ENCODE results near the gene ROCK2.
A peak's percentile ranks its signal among the peaks of the same experiment; 100 is the strongest.
"Not testable (repeated sequence)": the region's sequence is repeated elsewhere in the genome, so short reads cannot be mapped to it uniquely, and the experiment has no call there.

ROCK2 gene

DNA sequence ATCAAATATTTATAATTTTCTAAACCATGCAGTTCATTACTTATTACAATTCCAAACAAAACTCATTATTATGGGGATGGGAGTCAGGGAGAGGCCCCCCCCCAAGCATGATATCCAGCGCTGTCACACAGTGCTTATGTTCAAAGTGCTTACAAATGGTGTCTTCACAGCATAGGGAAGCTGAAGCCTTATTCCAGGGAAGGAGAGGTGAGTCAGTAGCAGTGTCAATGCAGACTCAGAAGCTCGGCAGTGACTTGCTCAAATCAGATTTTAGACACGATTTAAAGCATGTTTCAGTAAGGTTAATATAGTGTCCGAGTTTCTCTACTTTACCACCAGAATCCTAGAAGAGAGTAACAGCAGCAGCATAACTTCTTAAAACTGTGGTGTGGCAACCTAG is 164.5 kb downstream of the ROCK2 start:
- DNase-seq (ENCODE audit: low read depth in 2 of 2), result no peak

DNA sequence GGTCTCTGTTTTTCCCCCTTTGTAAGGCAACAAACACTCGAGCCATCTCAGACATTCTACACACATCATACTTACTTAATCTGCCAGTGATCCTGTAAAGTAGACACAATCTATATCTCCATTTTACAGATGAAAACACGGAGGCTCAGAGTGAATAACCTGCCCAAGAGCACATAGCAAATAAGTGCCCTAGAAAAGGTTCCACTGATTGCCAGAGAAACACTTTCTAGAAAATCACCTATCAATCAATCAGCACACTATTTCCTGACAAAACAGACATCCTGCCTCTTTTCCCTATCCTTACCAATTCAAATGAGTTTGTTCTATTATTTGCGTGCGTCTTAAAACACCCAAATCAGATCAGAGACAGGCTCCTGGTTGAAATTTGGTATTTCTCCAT is 165.2 kb downstream of the ROCK2 start:
- DNase-seq (ENCODE audit: low read depth in 2 of 2), result no peak

- no peak for DNase-seq (ENCODE audit: low read depth in 2 of 2)
Measured at GRCh38 chr2:11177871-11178690, 166.4 kb downstream of the ROCK2 start.

GRCh38 chr2:11175293-11175795 is 169.1 kb downstream of the ROCK2 start:
- DNase-seq (ENCODE audit: low read depth in 2 of 2), result no peak

DNA sequence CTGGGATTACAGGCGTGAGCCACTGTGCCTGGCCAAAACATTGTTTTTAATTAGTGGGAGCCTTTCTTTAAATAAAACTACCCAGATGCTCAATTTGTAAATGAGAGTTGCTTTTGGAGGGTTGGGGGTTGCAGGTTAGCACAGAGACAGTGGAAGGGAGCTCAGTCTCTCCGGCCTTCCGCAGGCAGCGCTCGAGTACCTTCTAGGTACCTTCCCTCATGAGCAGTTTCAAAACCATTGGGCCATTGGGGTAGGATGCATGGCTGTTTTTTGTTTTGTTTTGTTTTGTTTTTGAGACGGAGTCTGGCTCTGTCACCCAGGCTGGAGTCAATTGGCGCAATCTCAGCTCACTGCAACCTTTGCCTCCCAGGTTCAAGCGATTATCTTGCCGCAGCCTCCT is 170.2 kb downstream of the ROCK2 start:
- no peak for DNase-seq (ENCODE audit: low read depth in 2 of 2)

- DNase-seq (ENCODE audit: low read depth in 2 of 2), result no peak
Measured at GRCh38 chr2:11169333-11169732, 175.1 kb downstream of the ROCK2 start.

GRCh38 chr2:11168488-11168887 is 175.9 kb downstream of the ROCK2 start:
- no peak for DNase-seq (ENCODE audit: low read depth in 2 of 2)

- no peak for DNase-seq (ENCODE audit: low read depth in 2 of 2)
Measured at GRCh38 chr2:11166476-11166875, 178.0 kb downstream of the ROCK2 start.

DNA sequence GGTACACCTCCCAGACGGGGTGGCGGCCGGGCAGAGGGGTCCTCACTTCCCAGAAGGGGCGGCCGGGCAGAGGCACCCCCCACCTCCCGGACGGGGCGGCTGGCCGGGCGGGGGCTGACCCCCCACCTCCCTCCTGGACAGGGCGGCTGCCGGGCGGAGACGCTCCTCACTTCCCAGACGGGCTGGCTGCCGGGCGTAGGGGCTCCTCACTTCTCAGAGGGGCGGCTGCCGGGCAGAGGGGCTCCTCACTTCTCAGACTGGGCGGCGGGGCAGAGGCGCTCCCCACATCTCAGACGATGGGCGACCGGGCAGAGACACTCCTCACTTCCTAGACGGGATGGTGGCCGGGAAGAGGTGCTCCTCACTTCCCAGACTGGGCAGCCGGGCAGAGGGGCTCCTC is 179.4 kb downstream of the ROCK2 start:
- not testable (repeated sequence) for DNase-seq (ENCODE audit: low read depth in 2 of 2)

DNA sequence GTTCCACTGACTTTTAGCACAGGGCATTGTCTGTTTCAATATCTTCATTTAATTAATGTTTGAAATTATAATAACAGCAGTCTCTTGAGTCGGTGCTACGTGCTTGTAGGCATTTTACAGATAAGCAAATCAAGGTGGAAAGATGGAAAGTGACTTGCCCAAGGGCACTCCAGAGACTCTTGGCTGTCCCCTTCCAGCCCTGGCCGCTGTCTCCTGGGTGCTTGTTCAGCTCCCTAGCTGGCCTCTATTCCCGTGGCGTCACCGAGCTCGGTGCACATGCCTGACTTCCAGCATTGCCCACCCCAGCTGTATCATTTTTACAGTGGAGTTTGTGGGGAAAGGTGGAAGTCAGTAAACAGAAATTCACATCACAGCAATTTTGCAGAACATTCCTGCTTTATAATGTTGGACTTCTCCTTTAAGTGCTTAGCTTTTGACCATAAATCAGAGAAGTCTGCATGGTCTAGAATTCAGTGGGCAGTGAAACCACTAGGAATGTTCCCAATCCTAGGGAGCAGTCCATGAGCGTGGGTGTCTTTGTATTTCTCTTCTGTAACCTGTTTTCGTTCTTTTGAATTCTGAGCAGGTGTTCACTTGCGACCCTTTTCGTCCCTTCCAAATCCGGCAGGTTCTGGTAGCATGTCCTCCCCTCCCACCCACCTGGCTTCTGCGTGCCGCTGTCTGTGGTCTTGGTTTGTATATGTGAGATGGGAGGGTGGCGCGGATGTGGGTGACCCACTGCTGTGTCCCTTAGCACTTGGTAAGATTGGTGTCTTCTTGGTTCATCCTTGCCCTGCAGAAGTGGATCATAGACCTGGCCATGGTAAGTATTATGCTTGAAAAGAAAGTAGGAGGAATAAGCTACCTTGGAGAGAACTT is 180.8 kb downstream of the ROCK2 start:
- no peak for DNase-seq (ENCODE audit: low read depth in 2 of 2)

- DNase-seq (ENCODE audit: low read depth in 2 of 2), result no peak
Measured at GRCh38 chr2:11161747-11162146, 182.7 kb downstream of the ROCK2 start.

- no peak for DNase-seq (ENCODE audit: low read depth in 2 of 2)
Measured at GRCh38 chr2:11160731-11161455, 183.5 kb downstream of the ROCK2 start.

GRCh38 chr2:11160256-11160655 is 184.2 kb downstream of the ROCK2 start:
- no peak for DNase-seq (ENCODE audit: low read depth in 2 of 2)

GRCh38 chr2:11159574-11160170 is 184.8 kb downstream of the ROCK2 start:
- DNase-seq (ENCODE audit: low read depth in 2 of 2), result no peak

GRCh38 chr2:11158916-11159573 is 185.4 kb downstream of the ROCK2 start:
- DNase-seq (ENCODE audit: low read depth in 2 of 2), result no peak

DNA sequence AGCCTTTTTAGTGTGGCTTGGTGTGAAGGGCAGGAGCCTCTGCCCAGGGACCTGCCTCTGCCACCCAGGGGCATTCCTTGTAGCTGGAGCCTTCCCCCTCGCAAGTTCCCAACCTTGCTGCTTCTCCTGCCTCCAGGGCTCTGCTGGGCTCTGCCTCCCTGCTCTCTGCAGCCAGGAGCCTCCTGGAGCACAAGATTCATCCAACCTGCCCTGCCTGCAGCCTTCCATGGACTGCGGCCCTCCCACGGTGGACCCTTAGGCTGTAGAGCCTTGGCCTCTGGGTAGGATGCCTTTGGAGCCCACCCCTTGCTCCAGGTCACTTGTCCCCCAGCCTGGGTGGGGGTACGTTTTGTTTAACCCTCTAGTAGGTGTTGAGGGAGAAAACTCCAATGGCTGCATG is 186.7 kb downstream of the ROCK2 start:
- DNase-seq (ENCODE audit: low read depth in 2 of 2), result no peak

- no peak for DNase-seq (ENCODE audit: low read depth in 2 of 2)
Measured at GRCh38 chr2:11157296-11157695, 187.1 kb downstream of the ROCK2 start.

- DNase-seq (ENCODE audit: low read depth in 2 of 2), result no peak
Measured at GRCh38 chr2:11156396-11157075, 187.9 kb downstream of the ROCK2 start.

GRCh38 chr2:11155381-11156035 is 188.9 kb downstream of the ROCK2 start, which contains the start of gene SLC66A3:
Gene SLC66A3, plus strand, starts transcription at chr2:11155467. Its CDS starts 80 bp downstream, at chr2:11155547.
- DNase-seq (ENCODE audit: low read depth in 2 of 2), result no peak

GRCh38 chr2:11154923-11155380 is 189.5 kb downstream of the ROCK2 start:
- DNase-seq (ENCODE audit: low read depth in 2 of 2), result peak; percentile 98 to 99
